ENCODE measurements around the gene PLA2G3. TPM values are rescaled to one million over a fixed set of nuclear protein-coding genes. Genes with fewer than 3 reads are reported as not detected.

PLA2G3 gene
- total and polyA plus RNA-seq, 2 donors from 2014 or later, result 1.2 TPM; not detected in 1

DNA sequence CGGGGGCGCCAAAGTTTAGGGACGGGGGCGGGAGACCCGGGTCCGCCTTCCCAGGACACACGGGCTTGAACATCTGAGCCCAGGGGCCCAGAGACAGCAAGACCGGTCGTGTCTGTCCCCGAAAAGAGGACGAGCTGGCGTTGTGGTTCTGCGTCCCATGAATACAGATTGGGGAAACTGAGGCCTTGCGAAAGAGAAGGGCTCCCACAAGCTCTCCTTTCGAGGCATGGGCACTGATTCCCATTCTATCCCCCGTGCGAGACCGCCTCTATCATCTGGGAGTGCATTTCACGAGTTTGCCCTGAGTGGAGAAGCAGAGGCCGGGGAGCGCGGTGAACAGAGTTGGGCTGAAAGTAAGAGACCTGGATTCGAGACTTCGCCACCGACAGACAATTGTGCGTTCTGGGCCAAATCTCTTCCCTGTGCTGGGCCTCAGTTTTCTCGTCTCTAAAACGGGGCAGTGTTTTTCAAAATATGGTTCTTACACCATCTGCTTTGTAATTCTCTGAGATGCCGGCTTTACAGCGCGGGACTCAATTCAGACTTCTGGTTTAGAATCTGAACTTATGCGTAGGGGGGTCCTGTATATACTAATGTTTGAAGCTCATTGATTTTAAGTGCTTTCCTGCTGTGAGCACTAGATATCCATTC lies 20.1 kb upstream of the PLA2G3 start:
- peaks cover 0 to 13% (median 11%) of the 10 kb centered on the region in 3 donors for H3K4me1 ChIP-seq (ENCODE audit: control insufficient read depth in 2 of 3, insufficient read depth in 2 of 3, low read depth in 1 of 3, low read length in 3 of 3)
- peak overlapping the region; percentile 81 to 98 (median 95) for H3K9ac ChIP-seq (ENCODE audit: low read length in 3 of 3)
- TF ChIP-seq, protein P1, sequence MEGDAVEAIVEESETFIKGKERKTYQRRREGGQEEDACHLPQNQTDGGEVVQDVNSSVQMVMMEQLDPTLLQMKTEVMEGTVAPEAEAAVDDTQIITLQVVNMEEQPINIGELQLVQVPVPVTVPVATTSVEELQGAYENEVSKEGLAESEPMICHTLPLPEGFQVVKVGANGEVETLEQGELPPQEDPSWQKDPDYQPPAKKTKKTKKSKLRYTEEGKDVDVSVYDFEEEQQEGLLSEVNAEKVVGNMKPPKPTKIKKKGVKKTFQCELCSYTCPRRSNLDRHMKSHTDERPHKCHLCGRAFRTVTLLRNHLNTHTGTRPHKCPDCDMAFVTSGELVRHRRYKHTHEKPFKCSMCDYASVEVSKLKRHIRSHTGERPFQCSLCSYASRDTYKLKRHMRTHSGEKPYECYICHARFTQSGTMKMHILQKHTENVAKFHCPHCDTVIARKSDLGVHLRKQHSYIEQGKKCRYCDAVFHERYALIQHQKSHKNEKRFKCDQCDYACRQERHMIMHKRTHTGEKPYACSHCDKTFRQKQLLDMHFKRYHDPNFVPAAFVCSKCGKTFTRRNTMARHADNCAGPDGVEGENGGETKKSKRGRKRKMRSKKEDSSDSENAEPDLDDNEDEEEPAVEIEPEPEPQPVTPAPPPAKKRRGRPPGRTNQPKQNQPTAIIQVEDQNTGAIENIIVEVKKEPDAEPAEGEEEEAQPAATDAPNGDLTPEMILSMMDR (IDR thresholded peaks at IDR 0.05; ENCODE audit: borderline replicate concordance, extremely low read depth, insufficient read depth), result no peak
- H3K9me3 ChIP-seq (ENCODE audit: control insufficient read depth in 2 of 3, insufficient read depth in 1 of 3, low read length in 3 of 3), result no peaks in the 10 kb centered on the region
- DNase-seq (peak in 1 of 5 donors; percentile 73), FAIRE-seq (no peak)
- H3K27me3 ChIP-seq (ENCODE audit: control insufficient read depth, insufficient read depth, low read length), result no peaks in the 10 kb centered on the region
- peaks cover 0 to under 1% (median 0%) of the 10 kb centered on the region in 3 donors for H3K36me3 ChIP-seq (ENCODE audit: control insufficient read depth in 2 of 3, insufficient read depth in 3 of 3, low read length in 3 of 3)
- peak overlapping the region; percentile 82 to 90 for H3K27ac ChIP-seq (ENCODE audit: low read depth in 2 of 2, low read length in 2 of 2)
- H3K4me3 ChIP-seq (ENCODE audit: low read length in 3 of 3), result peak overlapping the region; percentile 88 to 99 (median 90)
- intact Hi-C loops (cut with DNase I), result no loop called here

GRCh38 chr22:31155422-31155821 lies 15.1 kb upstream of the PLA2G3 start:
- Histone ChIP-seq H3K4me3 (ENCODE audit: low read length in 3 of 3) (no peak overlapping the region), H3K9ac (ENCODE audit: low read length in 3 of 3) (no peak overlapping the region), H3K27me3 (ENCODE audit: control insufficient read depth, insufficient read depth, low read length) (no peaks in the 10 kb centered on the region), H3K27ac (ENCODE audit: low read depth in 2 of 2, low read length in 2 of 2) (peak overlapping the region in 1 of 2 donors; percentile 8), H3K9me3 (ENCODE audit: control insufficient read depth in 2 of 3, insufficient read depth in 1 of 3, low read length in 3 of 3) (no peaks in the 10 kb centered on the region), H3K4me1 (ENCODE audit: control insufficient read depth in 2 of 3, insufficient read depth in 2 of 3, low read depth in 1 of 3, low read length in 3 of 3) (no peaks in the 10 kb centered on the region), H3K36me3 (ENCODE audit: control insufficient read depth in 2 of 3, insufficient read depth in 3 of 3, low read length in 3 of 3) (no peaks in the 10 kb centered on the region)
- DNase-seq, result no peak
- FAIRE-seq, result no peak
- intact Hi-C loops (cut with DNase I), result no loop called here
- TF ChIP-seq, protein P1 (IDR thresholded peaks at IDR 0.05; ENCODE audit: borderline replicate concordance, extremely low read depth, insufficient read depth), result no peak

DNA sequence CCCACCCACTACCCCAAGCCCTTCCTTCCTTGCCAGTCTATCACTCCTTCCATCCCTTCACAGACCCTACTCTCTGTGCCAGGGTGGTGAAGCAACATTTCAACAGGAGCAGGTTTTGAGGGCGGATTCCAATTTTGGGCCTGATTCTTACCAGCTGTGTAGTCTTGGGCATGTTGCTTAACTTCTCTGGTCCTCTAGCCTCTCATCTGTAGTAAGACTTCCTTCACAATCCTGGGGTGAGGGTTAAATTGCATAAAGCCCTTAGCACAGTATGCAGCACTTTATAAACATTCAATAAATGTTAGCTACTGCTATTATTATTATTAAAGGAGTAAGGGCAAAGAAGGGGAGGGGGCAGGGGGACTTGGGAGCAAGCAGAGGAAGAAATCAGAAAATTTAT lies 14.7 kb upstream of the PLA2G3 start:
- H3K36me3 ChIP-seq (ENCODE audit: control insufficient read depth in 2 of 3, insufficient read depth in 3 of 3, low read length in 3 of 3), result no peaks in the 10 kb centered on the region
- H3K27me3 ChIP-seq (ENCODE audit: control insufficient read depth, insufficient read depth, low read length), result no peaks in the 10 kb centered on the region
- no peak overlapping the region for H3K4me3 ChIP-seq (ENCODE audit: low read length in 3 of 3)
- no peak overlapping the region for H3K9ac ChIP-seq (ENCODE audit: low read length in 3 of 3)
- TF ChIP-seq, protein P1 (IDR thresholded peaks at IDR 0.05; ENCODE audit: borderline replicate concordance, extremely low read depth, insufficient read depth), result no peak
- no peak overlapping the region for H3K27ac ChIP-seq (ENCODE audit: low read depth in 2 of 2, low read length in 2 of 2)
- FAIRE-seq, result no peak
- H3K9me3 ChIP-seq (ENCODE audit: control insufficient read depth in 2 of 3, insufficient read depth in 1 of 3, low read length in 3 of 3), result no peaks in the 10 kb centered on the region
- intact Hi-C loops (cut with DNase I), result no loop called here
- DNase-seq, result no peak
- H3K4me1 ChIP-seq (ENCODE audit: control insufficient read depth in 2 of 3, insufficient read depth in 2 of 3, low read depth in 1 of 3, low read length in 3 of 3), result no peaks in the 10 kb centered on the region

Data from kidney (tissue), 14 donors.